Fibroblast of peridontal ligament (primary cell): ENCODE measurements around the gene TEN1.
A peak's percentile ranks its signal among the peaks of the same experiment; 100 is the strongest.

Experiments used
- DNase-seq: peaks from one replicate; pipeline ENCODE4 v3.0.0-alpha.2; 2010; ENCODE audit errors: extremely low read depth

Gene TEN1

GRCh38 chr17:76005263-76006149 lies 26.5 kb downstream of the TEN1 start:
- peak; percentile 64 for DNase-seq

DNA sequence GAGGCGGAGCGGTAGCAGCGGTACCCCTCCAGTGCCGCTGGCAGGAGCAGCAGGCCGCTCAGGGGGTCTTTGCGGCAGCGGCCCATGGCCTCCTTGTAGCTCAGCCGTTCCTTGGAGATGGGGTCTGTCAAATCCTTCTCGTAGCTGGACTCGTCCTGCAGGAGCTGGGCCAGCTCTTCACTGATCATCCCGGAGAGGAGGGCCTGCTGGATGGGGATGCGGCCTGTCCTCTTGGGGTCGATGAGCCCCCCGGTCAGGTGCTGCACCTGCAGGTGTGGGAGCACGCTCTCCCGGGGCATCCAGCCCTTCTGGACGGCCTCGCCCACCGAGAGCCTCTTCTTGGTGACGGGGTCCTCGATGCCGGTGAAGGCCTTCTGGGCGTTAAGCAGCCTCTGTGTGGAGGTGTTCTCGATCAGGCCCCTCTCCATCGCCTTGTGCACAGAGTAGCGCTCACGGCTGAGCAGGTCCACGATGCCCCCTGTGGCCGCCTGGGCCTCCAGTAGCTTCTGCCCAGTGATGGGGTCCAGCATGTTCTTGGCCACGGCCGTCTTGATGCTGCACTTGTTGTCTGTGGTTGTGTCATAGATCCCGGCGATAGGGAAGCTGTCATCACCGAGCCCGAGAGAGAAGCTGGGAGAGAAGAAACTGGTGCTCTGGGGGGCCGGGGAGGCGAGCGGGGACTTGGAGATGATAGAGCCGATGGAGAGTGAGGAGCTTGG lies 28.2 kb downstream of the TEN1 start:
- no peak for DNase-seq

GRCh38 chr17:76007850-76008165 lies 28.8 kb downstream of the TEN1 start:
- no peak for DNase-seq

DNA sequence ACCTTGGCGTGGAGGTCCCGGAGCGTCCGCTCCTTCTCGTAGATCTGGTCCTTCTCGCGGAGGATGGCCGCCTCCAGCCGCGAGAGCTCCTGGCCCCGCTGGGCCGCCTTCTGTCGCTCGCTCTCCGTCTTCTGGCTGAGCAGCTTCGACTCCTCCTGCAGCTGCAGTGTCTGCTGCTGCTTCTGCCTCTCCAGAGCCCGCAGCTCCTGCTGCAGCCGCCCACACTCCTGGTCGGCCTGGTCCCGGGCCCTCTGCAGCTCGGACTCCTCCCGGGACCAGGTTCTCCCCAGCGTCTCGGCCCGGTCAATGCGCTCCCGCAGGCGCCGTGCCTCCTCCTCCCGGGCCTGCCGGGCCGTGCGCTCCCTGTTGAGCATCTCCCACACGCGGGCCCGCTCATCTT lies 29.2 kb downstream of the TEN1 start:
- DNase-seq: no peak

GRCh38 chr17:76008630-76009425 lies 29.8 kb downstream of the TEN1 start:
- no peak for DNase-seq

- no peak for DNase-seq
These were observed 30.4 kb downstream of the TEN1 start for GRCh38 chr17:76009447-76009846.

DNA sequence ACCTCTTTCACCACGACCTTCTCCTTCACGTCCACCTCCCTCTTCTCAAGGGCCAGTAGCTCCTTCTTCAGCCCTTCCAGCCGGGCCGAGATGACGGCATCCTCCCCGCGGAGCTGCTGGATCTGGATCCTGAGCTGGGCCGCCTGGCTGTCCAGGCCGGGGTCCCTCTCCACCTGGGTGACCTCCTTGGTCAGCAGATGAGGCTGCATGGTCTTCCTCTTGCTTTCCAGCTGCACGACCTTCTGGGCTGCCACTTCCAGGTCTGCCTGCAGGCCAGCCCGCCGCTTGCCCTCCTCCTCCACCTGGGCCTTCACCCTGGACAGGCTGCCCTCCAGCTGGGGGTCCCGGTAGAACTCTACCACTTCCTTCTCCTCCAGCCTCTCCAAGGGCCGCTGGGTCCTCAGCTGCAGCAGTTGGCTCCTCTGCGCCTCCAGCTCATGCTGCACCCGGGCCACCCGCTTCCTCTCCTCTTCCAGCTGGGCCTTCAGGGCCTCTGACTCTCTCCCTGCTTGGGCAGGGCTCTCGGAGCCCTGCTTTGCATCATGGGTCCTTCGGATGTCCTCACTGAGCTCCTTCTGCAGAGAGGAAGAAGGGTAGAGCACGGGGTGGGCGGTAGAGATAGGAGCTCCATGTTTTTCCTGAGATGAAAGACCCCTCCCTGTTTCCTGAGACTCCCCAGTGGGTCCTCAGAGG lies 31.1 kb downstream of the TEN1 start:
- DNase-seq: no peak

DNA sequence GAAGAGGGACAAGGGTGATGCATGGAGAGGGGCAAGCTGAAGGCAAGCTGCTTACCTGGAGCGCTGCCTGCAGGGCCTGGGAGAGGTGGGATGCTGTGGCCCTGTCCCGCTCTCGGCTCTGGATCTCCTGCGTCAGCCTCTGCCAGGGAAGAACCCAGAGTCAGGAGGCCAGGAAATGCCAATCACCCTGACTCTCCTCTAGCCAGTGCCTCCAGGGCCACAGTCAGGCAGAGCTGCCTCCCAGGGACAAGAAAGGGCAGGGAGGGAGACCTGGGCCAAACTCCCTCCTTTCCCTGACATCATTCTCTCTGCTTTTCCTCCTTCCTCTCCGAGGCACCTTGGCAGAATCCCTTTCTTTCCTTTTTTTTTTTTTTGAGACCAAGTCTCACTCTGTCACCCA lies 32.9 kb downstream of the TEN1 start:
- DNase-seq: no peak

- DNase-seq: no peak
These were observed 34.4 kb downstream of the TEN1 start for GRCh38 chr17:76013377-76013932.

- DNase-seq: peak; percentile 53
These were observed 35.3 kb downstream of the TEN1 start for GRCh38 chr17:76014100-76014924.

DNA sequence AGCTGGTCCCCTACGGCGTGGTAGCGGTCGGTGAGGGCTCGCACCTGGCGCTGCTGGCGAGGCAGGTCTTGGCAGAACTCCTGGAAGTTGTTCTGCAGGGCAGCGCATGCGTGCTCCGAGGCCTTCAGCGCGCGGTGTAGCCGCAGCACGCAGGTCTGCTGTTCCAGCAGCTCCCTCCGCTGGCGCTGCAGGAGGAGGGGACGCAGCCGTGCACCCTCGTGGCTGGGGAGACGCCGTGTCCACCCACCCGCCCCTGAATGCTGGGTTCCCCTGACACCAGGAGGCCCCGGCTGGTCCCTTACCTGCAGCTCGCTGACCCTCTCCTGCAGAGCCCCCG lies 35.9 kb downstream of the TEN1 start:
- no peak for DNase-seq

- DNase-seq: no peak
These were observed 38.7 kb downstream of the TEN1 start for GRCh38 chr17:76017481-76018339.

DNA sequence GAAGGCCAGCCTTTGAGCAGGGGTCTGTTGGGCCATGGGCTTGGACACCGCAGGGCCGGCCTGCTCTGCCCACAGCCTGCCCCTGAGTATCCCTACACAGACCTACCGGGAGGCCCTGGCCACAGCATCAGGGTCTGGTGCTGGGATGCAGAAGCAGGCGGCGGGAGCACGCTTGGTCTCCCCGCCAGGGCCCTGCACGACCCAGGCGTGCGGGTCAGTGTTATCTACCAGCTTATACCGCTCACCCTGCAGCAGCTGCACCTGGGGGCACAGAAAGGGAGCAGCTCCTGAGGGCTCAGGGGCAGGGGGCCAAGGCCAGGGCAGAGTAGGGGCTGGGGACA lies 39.3 kb downstream of the TEN1 start:
- no peak for DNase-seq

DNA sequence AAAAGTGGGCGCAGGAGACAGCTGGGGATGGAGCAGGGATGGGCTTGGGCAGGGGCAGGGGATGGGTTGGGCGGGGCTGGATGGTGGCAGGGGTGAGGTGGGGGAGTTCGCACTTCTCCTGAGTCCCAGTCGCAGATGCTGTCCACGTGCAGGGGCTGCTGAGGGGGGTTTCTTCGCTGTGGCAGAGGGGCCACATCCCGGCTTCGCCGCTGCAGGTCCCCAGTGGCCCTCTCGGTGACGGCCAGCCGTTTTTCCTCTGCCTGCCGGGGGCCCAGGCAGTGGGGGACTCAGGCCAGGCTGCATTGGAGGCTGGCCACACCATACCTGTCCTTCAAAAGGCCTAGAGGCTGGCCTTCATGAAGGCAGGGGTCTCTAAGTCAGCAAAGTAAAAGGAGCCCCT lies 39.8 kb downstream of the TEN1 start:
- no peak for DNase-seq

DNA sequence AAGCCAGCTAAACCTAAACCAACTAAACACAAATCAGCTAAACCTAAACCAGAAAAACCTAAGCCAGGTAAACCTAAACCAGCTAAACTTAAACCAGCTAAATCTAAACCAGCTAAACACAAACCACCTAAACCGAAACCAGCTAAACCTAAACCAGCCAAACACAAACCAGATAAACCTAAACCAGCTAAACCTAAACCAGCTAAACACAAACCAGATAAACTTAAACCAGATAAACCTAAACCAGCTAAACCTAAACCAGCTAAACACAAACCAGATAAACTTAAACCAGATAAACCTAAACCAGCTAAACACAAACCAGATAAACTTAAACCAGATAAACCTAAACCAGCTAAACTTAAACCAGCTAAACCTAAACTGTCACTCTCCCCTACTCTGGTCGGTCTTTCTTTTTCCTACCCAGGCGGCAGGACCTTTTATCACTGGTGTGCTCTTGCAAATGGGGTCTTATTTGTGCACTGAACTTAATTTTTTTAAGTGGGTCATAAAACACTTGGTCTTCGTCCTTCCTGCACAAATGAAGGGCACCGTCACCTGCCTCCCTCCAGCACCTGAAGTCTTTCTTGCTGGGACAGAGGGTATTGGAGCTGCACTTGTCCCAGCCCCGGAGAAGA lies 40.9 kb downstream of the TEN1 start:
- no peak for DNase-seq

DNA sequence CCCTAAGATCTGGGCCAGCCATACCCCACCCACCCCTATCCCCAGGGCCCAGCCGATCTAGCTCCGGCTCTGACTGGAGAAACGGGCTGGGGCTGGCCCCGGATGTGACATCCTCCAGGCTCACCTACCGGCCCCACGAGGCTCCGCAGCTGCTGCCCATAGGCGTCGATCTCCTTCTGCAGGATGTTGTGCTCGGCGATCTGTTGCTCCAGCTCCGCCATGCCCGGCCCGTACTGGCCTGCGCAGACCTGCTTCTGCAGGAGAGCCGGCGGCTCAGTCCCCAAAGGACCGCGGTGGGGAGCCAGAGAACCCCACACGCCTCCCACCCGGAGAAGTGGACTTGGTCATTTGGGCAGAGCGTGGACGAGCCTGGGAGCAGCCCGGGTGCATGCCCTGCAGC lies 43.2 kb downstream of the TEN1 start:
- no peak for DNase-seq

DNA sequence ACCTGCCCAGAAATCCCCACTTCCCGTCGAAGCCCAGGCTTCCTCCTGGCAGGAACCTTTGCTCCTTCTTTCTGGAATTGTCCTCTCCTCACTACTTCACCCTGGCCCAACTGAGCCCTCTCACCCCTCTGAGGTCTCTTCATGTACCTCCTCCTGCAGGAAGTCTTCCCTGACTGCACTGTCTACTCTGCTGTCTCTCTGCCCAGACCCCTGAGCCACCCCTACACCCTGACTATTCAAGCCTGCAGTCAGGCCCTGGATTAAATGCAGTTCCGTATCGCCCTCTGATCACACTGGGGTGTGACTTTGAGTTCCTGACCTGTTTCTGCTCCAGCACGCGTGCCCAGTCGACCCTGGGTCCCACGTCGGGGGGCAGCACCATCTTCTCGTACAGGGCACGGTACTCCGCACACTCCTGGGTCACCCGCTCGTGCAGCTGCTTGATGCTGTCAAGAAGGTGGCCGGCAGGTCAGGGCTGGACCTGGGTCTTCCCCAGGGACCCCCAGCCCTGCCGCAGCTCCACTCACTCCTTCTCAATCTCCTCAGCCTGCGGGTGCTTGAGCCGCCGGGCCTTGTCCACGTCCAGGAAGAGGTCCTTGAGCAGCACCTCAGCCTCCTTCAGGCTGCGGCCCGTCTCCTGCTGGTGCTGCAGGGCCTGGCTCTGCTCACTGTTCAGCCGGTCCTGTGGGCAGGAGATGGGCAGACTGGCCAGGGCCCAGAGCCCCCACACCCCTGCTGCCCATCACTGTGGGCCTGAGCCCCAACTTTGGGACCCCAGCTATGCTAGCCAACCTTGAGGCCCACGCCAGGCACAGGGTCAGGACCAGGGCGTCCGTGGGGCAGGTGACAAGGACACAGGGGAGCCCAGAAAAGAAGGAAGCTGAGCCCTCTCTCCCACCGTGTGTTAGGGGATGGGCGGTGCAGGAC lies 44.2 kb downstream of the TEN1 start:
- no peak for DNase-seq

- no peak for DNase-seq
These were observed 44.8 kb downstream of the TEN1 start for GRCh38 chr17:76023900-76024237.

DNA sequence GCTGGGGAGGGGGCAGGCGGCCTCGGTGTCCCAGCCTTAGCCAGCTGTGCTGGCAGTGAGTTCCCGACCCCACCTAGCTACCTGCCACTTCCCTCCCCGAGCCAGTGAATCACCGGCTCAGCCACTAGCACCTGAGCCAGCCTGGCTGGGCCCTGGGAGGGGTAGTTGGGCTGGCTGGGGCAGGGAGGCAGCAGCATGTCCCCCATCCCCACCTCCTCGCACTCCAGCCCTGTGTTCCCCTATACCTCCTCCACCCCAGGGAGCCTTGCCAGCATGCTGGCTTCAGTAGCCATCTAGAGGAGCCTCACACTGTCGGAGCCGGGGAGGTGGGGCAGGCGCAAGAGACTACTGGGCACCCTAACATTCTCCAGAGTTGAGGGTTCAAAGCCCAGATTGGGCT lies 45.3 kb downstream of the TEN1 start:
- no peak for DNase-seq
